Posterior cingulate gyrus (tissue), 11 donors: Measurements from ENCODE around the gene MAPT.

Source experiments
- DNase-seq, 10 donors: peaks; one replicate each; pipeline versions ENCODE4 v3.0.0 to v3.0.0-alpha.2; 2020 to 2021; ENCODE audit warnings: mixed read lengths in 3 of 10
- intact Hi-C: fragments of 100-400 bp; cut with DNase I; formaldehyde crosslinking; loops from one replicate; pipeline ENCODE4 v1.15.1; 2023

The MAPT gene

DNA sequence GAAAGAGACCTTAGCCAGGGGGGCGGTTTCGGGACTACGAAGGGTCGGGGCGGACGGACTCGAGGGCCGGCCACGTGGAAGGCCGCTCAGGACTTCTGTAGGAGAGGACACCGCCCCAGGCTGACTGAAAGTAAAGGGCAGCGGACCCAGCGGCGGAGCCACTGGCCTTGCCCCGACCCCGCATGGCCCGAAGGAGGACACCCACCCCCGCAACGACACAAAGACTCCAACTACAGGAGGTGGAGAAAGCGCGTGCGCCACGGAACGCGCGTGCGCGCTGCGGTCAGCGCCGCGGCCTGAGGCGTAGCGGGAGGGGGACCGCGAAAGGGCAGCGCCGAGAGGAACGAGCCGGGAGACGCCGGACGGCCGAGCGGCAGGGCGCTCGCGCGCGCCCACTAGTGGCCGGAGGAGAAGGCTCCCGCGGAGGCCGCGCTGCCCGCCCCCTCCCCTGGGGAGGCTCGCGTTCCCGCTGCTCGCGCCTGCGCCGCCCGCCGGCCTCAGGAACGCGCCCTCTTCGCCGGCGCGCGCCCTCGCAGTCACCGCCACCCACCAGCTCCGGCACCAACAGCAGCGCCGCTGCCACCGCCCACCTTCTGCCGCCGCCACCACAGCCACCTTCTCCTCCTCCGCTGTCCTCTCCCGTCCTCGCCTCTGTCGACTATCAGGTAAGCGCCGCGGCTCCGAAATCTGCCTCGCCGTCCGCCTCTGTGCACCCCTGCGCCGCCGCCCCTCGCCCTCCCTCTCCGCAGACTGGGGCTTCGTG lies at the start of gene MAPT:
Gene MAPT, plus strand, starts transcription at position 533 of the 763 bp plus-strand sequence. CDS start 67,784 bp downstream, outside the sequence.
- intact Hi-C loops, result loop anchor here (2.0 to 10.0 kb wide), 3 partner anchors 42 to 301 kb away; partner anchors contain the start of gene KANSL1
- peak; percentile 89 to 99 (median 94) for DNase-seq

- peak in 3 of 10 donors; percentile 61 to 87 (median 72) for DNase-seq
Measured at GRCh38 chr17:45844695-45845375, 49.5 kb upstream of the MAPT start, which contains the start of gene SPPL2C. TSS of gene SPPL2C (plus strand) at chr17:45844881. CDS start at chr17:45844907, 26 bp downstream.

DNA sequence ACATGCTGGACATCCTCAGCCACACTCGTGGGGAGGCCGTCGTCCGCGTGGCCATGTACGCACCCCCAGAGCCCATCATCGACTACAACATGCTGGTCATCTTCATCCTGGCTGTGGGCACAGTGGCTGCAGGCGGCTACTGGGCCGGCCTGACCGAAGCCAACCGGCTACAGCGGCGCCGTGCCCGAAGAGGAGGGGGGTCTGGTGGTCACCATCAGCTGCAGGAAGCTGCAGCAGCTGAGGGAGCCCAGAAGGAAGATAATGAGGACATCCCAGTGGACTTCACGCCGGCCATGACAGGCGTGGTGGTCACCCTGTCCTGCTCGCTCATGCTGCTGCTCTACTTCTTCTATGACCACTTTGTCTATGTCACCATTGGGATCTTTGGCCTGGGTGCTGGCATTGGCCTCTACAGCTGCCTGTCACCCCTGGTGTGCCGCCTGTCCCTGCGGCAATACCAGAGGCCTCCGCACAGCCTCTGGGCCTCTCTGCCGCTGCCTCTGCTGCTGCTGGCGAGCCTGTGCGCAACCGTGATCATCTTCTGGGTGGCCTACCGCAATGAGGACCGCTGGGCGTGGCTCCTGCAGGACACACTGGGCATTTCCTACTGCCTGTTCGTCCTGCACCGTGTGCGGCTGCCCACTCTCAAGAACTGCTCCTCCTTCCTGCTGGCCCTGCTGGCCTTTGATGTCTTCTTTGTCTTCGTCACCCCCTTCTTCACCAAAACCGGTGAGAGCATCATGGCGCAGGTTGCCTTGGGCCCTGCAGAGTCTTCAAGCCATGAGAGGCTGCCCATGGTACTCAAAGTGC lies 48.8 kb upstream of the MAPT start:
- intact Hi-C loops, result no loop called here
- peak in 2 of 10 donors; percentile 50 to 67 for DNase-seq

More at GRCh38 chr17:45844695-45845375, 49.5 kb upstream of the MAPT start, which contains the start of gene SPPL2C:
- intact Hi-C loops, result no loop called here

- DNase-seq, result peak in 3 of 10 donors; percentile 24 to 80 (median 78)
Measured at GRCh38 chr17:45846223-45846622, 48.1 kb upstream of the MAPT start.

DNA sequence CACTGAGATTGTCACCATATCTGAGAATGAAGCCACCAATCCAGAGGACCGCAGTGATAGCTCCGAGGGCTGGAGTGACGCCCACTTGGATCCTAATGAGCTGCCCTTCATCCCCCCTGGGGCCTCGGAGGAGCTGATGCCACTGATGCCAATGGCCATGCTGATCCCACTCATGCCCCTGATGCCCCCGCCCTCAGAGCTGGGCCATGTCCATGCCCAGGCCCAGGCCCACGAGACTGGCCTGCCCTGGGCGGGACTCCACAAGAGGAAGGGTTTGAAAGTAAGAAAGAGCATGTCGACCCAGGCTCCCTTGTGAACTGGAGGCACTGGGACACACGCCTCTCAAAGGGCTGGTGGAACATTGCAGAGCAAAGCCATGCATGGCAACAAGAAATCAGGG lies 47.7 kb upstream of the MAPT start:
- intact Hi-C loops, result no loop called here

More at GRCh38 chr17:45846223-45846622, 48.1 kb upstream of the MAPT start:
- intact Hi-C loops, result no loop called here

DNA sequence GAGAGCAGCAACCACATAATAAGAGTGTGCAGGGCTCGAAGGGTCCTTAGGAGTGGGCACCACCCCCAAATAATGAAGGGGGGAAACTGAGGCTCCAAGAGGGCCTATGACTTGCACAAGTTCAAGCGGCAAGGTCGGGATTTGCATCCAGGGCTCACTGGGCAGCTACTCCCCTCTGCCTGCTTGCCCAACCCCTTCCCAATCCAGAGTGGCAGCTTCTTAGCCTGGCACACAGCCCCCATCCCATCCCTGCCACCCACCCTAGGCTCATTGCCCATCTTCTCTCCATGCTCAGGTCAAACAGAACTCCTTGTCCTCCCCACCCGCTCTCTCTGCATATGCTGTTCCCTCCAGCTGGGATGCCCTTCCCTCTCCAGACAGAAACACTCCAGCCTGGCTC lies 47.3 kb upstream of the MAPT start:
- DNase-seq, result peak in 3 of 10 donors; percentile 39 to 64 (median 63)
- intact Hi-C loops, result no loop called here

More for the DNA sequence above, 47.7 kb upstream of the MAPT start:
- DNase-seq, result peak in 3 of 10 donors; percentile 31 to 78 (median 45)

DNA sequence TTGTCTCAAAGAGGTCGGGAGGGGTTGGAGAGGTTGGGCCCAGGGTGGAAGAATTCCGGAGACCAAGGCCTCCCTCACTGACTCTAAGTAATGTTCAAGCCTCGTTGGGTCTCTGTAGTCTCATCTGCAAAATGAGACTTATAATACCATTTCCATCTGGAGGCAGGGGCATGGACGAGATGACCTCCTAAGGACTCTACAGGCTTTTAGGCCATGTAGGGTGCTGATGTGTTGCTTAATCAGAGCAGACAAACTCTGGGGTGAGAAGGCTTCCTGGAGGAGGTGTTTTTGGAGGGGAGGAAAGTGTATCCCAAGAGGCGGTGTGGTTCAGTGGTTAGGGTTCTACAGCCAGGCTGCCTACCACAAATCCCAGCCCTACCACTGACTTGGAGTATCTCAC lies 46.6 kb upstream of the MAPT start:
- intact Hi-C loops, result no loop called here

DNA sequence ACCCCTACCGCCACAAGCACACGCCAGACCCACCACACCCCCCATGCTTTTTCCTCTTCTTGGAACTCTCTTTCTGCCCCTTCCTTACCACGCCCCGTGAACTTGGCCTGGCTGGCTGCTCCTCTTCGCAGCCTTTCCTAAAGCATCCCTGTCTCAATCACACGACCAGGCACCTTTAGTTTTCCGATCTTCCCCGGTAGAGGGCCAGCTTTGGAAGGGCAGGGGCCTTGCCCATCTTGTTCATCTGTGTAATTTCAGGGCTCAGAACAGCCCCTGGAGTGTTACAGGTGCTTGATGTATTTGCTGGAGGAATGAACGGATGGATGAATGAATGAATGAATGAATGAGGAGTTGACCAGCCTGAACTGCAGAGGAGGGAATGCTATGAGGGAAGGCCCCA lies 45.9 kb upstream of the MAPT start:
- intact Hi-C loops, result no loop called here
- DNase-seq, result peak in 2 of 10 donors; percentile 20 to 43

More for the DNA sequence above, 46.6 kb upstream of the MAPT start:
- no peak for DNase-seq

- DNase-seq, result peak; percentile 44 to 96 (median 69)
- intact Hi-C loops, result no loop called here
Measured at GRCh38 chr17:45848868-45849535, 45.4 kb upstream of the MAPT start.

DNA sequence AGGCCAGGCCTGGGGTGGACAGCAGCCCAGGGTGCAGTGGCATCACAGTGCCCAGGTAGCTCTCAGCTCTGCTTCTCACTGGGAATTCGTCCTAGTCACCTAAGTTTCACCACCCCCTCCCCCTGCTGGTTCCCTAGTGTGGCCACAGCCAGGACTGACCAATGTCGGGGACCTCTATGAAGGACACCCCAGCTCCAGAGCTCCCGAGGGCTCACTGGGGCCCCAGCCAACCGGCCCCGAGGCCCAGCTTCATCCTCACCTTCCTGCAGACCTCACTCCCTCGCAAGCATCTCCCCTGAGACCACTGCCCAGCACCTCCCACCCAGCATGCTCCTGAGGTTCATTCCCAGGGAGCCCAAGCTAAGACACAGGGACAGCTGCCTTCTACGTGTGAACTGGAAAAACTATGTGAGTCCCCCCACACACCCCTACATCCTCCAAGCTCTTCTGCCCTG lies 44.8 kb upstream of the MAPT start:
- DNase-seq, result peak in 2 of 10 donors; percentile 67 to 80
- intact Hi-C loops, result no loop called here

- intact Hi-C loops, result loop anchor here (5.0 kb wide), 2 partner anchors 42 to 208 kb away; partner anchors contain the start of gene MAPT
- peak in 3 of 10 donors; percentile 44 to 53 (median 52) for DNase-seq
Measured at GRCh38 chr17:45850011-45850410, 44.3 kb upstream of the MAPT start.

GRCh38 chr17:45850468-45850867 lies 43.9 kb upstream of the MAPT start:
- intact Hi-C loops, result loop anchor here (5.0 kb wide), 2 partner anchors 42 to 208 kb away; partner anchors contain the start of gene MAPT

GRCh38 chr17:45851022-45851421 lies 43.3 kb upstream of the MAPT start:
- intact Hi-C loops, result loop anchor here (5.0 kb wide), 2 partner anchors 41 to 209 kb away; partner anchors contain the start of gene MAPT
- peak in 2 of 10 donors; percentile 50 to 82 for DNase-seq

More at GRCh38 chr17:45850468-45850867, 43.9 kb upstream of the MAPT start:
- no peak for DNase-seq

- DNase-seq, result peak in 2 of 10 donors; percentile 44 to 81
- intact Hi-C loops, result loop anchor here (5.0 kb wide), 2 partner anchors 41 to 209 kb away; partner anchors contain the start of gene MAPT
Measured at GRCh38 chr17:45851464-45851863, 42.9 kb upstream of the MAPT start.

DNA sequence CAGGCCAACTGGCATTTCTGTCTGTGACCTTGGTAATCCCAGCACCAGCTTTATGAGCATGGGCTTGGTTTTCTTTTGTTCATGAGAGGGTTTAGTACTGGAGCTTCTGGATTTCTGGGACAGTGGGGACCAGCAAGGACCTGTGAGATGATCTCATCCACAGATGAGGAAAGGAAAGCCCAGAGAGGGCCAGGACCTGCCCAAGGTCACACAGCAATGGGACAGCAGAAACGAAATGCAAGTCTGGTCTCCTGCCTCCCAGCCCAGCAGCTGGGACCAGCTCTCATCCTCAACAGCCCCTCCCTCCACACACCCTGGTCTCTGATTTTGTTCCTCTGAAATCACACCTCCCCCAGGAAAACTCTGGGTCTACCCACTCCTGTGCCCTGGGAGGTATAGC lies 42.5 kb upstream of the MAPT start:
- peak in 2 of 10 donors; percentile 18 to 25 for DNase-seq
- intact Hi-C loops, result loop anchor here (5.0 kb wide), 2 partner anchors 40 to 210 kb away; partner anchors contain the start of gene MAPT

DNA sequence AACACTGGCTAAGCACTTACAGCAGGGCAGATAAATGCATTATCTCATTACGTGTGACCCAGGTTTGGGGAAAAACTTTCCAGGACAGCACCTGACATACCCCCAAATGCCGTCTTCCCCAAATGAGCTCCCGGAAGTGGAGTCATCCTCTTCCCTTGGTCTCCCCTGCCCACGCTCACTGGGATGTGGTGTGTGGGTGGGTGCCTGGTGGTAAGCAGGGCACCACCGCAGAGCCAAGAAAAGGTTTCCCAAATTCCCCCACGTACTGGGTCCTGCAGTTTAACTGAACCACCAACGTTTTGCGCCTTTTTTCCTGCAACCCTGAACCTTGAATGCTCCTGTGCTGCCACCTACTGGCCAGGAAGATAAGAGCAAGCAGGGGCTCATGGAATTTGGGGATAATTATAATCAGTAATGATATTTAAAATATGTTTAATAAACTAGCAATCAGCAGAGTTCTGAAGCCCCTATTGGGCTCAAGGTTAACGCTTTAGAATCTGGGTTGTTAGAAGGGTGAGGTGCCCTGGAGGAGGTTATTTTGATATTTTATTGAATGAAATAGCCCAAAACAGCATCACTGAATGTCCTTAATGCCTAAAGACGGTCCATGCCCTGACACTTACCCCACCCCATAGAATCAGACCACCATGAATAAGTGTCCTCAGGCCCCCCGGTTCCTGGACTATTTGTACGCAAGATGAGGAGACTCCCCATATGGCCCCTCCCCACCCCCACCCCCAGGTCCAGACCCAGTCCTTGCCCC lies 41.6 kb upstream of the MAPT start:
- intact Hi-C loops, result loop anchor here (5.0 kb wide), 2 partner anchors 40 to 210 kb away; partner anchors contain the start of gene MAPT
- peak in 8 of 10 donors; percentile 61 to 93 (median 81) for DNase-seq

GRCh38 chr17:45854209-45854608 lies 40.1 kb upstream of the MAPT start:
- peak in 1 of 10 donors; percentile 39 for DNase-seq
- intact Hi-C loops, result loop anchor here (5.0 kb wide), 2 partner anchors 38 to 212 kb away; partner anchors contain the start of gene MAPT

DNA sequence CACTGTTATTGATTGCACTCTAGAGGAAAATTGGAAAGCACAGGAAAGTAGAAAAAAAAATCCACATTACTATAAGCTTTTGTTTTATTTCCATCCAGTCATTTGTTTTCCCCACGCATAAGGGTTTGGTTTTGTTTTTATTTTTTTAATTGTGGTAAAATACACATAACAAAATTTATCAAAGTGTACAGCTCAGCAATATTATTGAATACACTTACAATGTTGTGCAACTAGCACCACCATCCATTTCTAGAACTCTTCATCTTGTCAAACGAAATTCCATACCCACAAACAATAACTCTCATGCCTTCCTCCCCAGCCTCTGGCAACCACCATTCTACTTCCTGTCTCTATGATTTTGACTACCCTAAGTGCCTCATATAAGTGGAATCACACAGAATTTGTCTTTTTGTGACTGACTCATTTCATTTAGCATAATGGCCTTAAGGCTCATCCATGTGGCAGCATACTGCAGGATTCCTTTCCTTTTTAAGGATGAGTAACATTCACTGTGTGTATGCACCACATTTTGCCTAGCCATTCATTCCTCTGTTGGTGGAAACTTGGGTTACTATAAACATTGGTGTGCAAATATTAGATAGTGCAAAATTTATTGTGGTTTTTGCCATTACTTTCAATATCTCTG lies 38.5 kb upstream of the MAPT start:
- intact Hi-C loops, result no loop called here
- no peak for DNase-seq
